ENCODE measurements around the gene MYMK.

The MYMK gene

GRCh38 chr9:133475292-133476012 is 49.3 kb downstream of the MYMK start:
- no peaks in the 10 kb centered on the region for H3K9me3 ChIP-seq (ENCODE audit: control insufficient read depth, low read length)
- 94 to 95% methylated on average over 27 of the region's 27 CpGs for WGBS, 2 experiments
- no peak overlapping the region for H3K4me3 ChIP-seq (ENCODE audit: insufficient read depth, low read depth, low read length)
- H3K4me1 ChIP-seq (ENCODE audit: control insufficient read depth, insufficient read depth, low read length) = peaks cover 7% of the 10 kb centered on the region
- no peak overlapping the region for H3K27ac ChIP-seq (ENCODE audit: insufficient read depth, low read depth, low read length, poor library complexity, severe bottlenecking)
- H3K36me3 ChIP-seq (ENCODE audit: control insufficient read depth, insufficient read depth, low read length) = no peaks in the 10 kb centered on the region
- H3K27me3 ChIP-seq (ENCODE audit: control insufficient read depth, insufficient read depth, low read length, poor library complexity, severe bottlenecking) = peaks cover 20% of the 10 kb centered on the region

- Histone ChIP-seq H3K27ac (ENCODE audit: insufficient read depth, low read depth, low read length, poor library complexity, severe bottlenecking) (no peak overlapping the region), H3K4me1 (ENCODE audit: control insufficient read depth, insufficient read depth, low read length) (peaks cover 7% of the 10 kb centered on the region), H3K36me3 (ENCODE audit: control insufficient read depth, insufficient read depth, low read length) (no peaks in the 10 kb centered on the region), H3K4me3 (ENCODE audit: insufficient read depth, low read depth, low read length) (no peak overlapping the region), H3K9me3 (ENCODE audit: control insufficient read depth, low read length) (no peaks in the 10 kb centered on the region), H3K27me3 (ENCODE audit: control insufficient read depth, insufficient read depth, low read length, poor library complexity, severe bottlenecking) (peaks cover 14% of the 10 kb centered on the region)
- WGBS, 2 experiments = 91 to 93% methylated on average over 20 of the region's 20 CpGs
Measured at GRCh38 chr9:133474853-133475252, 49.9 kb downstream of the MYMK start.

- Histone ChIP-seq H3K36me3 (ENCODE audit: control insufficient read depth, insufficient read depth, low read length) (no peaks in the 10 kb centered on the region), H3K9me3 (ENCODE audit: control insufficient read depth, low read length) (no peaks in the 10 kb centered on the region), H3K4me3 (ENCODE audit: insufficient read depth, low read depth, low read length) (no peak overlapping the region), H3K27me3 (ENCODE audit: control insufficient read depth, insufficient read depth, low read length, poor library complexity, severe bottlenecking) (peaks cover 7% of the 10 kb centered on the region), H3K4me1 (ENCODE audit: control insufficient read depth, insufficient read depth, low read length) (peaks cover 7% of the 10 kb centered on the region), H3K27ac (ENCODE audit: insufficient read depth, low read depth, low read length, poor library complexity, severe bottlenecking) (no peak overlapping the region)
- whole genome bisulfite sequencing, 2 experiments = 92 to 95% methylated on average over 4 of the region's 5 CpGs
Measured at GRCh38 chr9:133474215-133474614, 50.5 kb downstream of the MYMK start.

GRCh38 chr9:133473743-133474142 is 51.0 kb downstream of the MYMK start:
- H3K9me3 ChIP-seq (ENCODE audit: control insufficient read depth, low read length) = no peaks in the 10 kb centered on the region
- H3K4me1 ChIP-seq (ENCODE audit: control insufficient read depth, insufficient read depth, low read length) = peaks cover 7% of the 10 kb centered on the region
- no peak overlapping the region for H3K4me3 ChIP-seq (ENCODE audit: insufficient read depth, low read depth, low read length)
- 93 to 95% methylated on average over 20 of the region's 20 CpGs for WGBS, 2 experiments
- no peaks in the 10 kb centered on the region for H3K36me3 ChIP-seq (ENCODE audit: control insufficient read depth, insufficient read depth, low read length)
- H3K27me3 ChIP-seq (ENCODE audit: control insufficient read depth, insufficient read depth, low read length, poor library complexity, severe bottlenecking) = peaks cover 7% of the 10 kb centered on the region
- H3K27ac ChIP-seq (ENCODE audit: insufficient read depth, low read depth, low read length, poor library complexity, severe bottlenecking) = no peak overlapping the region

- WGBS, 2 experiments = 94 to 96% methylated on average over 19 of the region's 19 CpGs
- H3K4me3 ChIP-seq (ENCODE audit: insufficient read depth, low read depth, low read length) = no peak overlapping the region
- no peaks in the 10 kb centered on the region for H3K36me3 ChIP-seq (ENCODE audit: control insufficient read depth, insufficient read depth, low read length)
- no peaks in the 10 kb centered on the region for H3K9me3 ChIP-seq (ENCODE audit: control insufficient read depth, low read length)
- peaks cover 1% of the 10 kb centered on the region for H3K4me1 ChIP-seq (ENCODE audit: control insufficient read depth, insufficient read depth, low read length)
- peaks cover 1% of the 10 kb centered on the region for H3K27me3 ChIP-seq (ENCODE audit: control insufficient read depth, insufficient read depth, low read length, poor library complexity, severe bottlenecking)
- no peak overlapping the region for H3K27ac ChIP-seq (ENCODE audit: insufficient read depth, low read depth, low read length, poor library complexity, severe bottlenecking)
Measured at GRCh38 chr9:133472753-133473378, 51.9 kb downstream of the MYMK start.

- no peaks in the 10 kb centered on the region for H3K36me3 ChIP-seq (ENCODE audit: control insufficient read depth, insufficient read depth, low read length)
- no peak overlapping the region for H3K4me3 ChIP-seq (ENCODE audit: insufficient read depth, low read depth, low read length)
- no peaks in the 10 kb centered on the region for H3K4me1 ChIP-seq (ENCODE audit: control insufficient read depth, insufficient read depth, low read length)
- H3K27ac ChIP-seq (ENCODE audit: insufficient read depth, low read depth, low read length, poor library complexity, severe bottlenecking) = no peak overlapping the region
- H3K9me3 ChIP-seq (ENCODE audit: control insufficient read depth, low read length) = no peaks in the 10 kb centered on the region
- H3K27me3 ChIP-seq (ENCODE audit: control insufficient read depth, insufficient read depth, low read length, poor library complexity, severe bottlenecking) = no peaks in the 10 kb centered on the region
- 95% methylated on average over 11 of the region's 11 CpGs for WGBS, 2 experiments
Measured at GRCh38 chr9:133472277-133472645, 52.5 kb downstream of the MYMK start.

GRCh38 chr9:133471551-133472276 is 53.0 kb downstream of the MYMK start:
- Histone ChIP-seq H3K9me3 (ENCODE audit: control insufficient read depth, low read length) (no peaks in the 10 kb centered on the region), H3K27me3 (ENCODE audit: control insufficient read depth, insufficient read depth, low read length, poor library complexity, severe bottlenecking) (no peaks in the 10 kb centered on the region), H3K4me1 (ENCODE audit: control insufficient read depth, insufficient read depth, low read length) (no peaks in the 10 kb centered on the region), H3K27ac (ENCODE audit: insufficient read depth, low read depth, low read length, poor library complexity, severe bottlenecking) (no peak overlapping the region), H3K36me3 (ENCODE audit: control insufficient read depth, insufficient read depth, low read length) (no peaks in the 10 kb centered on the region), H3K4me3 (ENCODE audit: insufficient read depth, low read depth, low read length) (no peak overlapping the region)
- WGBS, 2 experiments = 92 to 93% methylated on average over 27 of the region's 27 CpGs

- H3K36me3 ChIP-seq (ENCODE audit: control insufficient read depth, insufficient read depth, low read length) = no peaks in the 10 kb centered on the region
- 92 to 93% methylated on average over 7 of the region's 7 CpGs for WGBS, 2 experiments
- no peak overlapping the region for H3K4me3 ChIP-seq (ENCODE audit: insufficient read depth, low read depth, low read length)
Measured at GRCh38 chr9:133470988-133471387, 53.8 kb downstream of the MYMK start.

GRCh38 chr9:133470427-133470924 is 54.3 kb downstream of the MYMK start:
- Histone ChIP-seq H3K27ac (ENCODE audit: insufficient read depth, low read depth, low read length, poor library complexity, severe bottlenecking) (no peak overlapping the region), H3K4me3 (ENCODE audit: insufficient read depth, low read depth, low read length) (no peak overlapping the region), H3K36me3 (ENCODE audit: control insufficient read depth, insufficient read depth, low read length) (no peaks in the 10 kb centered on the region), H3K27me3 (ENCODE audit: control insufficient read depth, insufficient read depth, low read length, poor library complexity, severe bottlenecking) (no peaks in the 10 kb centered on the region), H3K4me1 (ENCODE audit: control insufficient read depth, insufficient read depth, low read length) (no peaks in the 10 kb centered on the region), H3K9me3 (ENCODE audit: control insufficient read depth, low read length) (no peaks in the 10 kb centered on the region)
- 85 to 88% methylated on average over 16 of the region's 16 CpGs for WGBS, 2 experiments

More at GRCh38 chr9:133470988-133471387, 53.8 kb downstream of the MYMK start:
- H3K27ac ChIP-seq (ENCODE audit: insufficient read depth, low read depth, low read length, poor library complexity, severe bottlenecking) = no peak overlapping the region
- H3K27me3 ChIP-seq (ENCODE audit: control insufficient read depth, insufficient read depth, low read length, poor library complexity, severe bottlenecking) = no peaks in the 10 kb centered on the region
- no peaks in the 10 kb centered on the region for H3K9me3 ChIP-seq (ENCODE audit: control insufficient read depth, low read length)
- no peaks in the 10 kb centered on the region for H3K4me1 ChIP-seq (ENCODE audit: control insufficient read depth, insufficient read depth, low read length)

GRCh38 chr9:133468777-133469421 is 55.9 kb downstream of the MYMK start:
- Histone ChIP-seq H3K27ac (ENCODE audit: insufficient read depth, low read depth, low read length, poor library complexity, severe bottlenecking) (no peak overlapping the region), H3K4me3 (ENCODE audit: insufficient read depth, low read depth, low read length) (no peak overlapping the region), H3K9me3 (ENCODE audit: control insufficient read depth, low read length) (no peaks in the 10 kb centered on the region), H3K36me3 (ENCODE audit: control insufficient read depth, insufficient read depth, low read length) (no peaks in the 10 kb centered on the region), H3K27me3 (ENCODE audit: control insufficient read depth, insufficient read depth, low read length, poor library complexity, severe bottlenecking) (no peaks in the 10 kb centered on the region), H3K4me1 (ENCODE audit: control insufficient read depth, insufficient read depth, low read length) (no peaks in the 10 kb centered on the region)
- WGBS, 2 experiments = 92 to 96% methylated on average over 6 of the region's 6 CpGs
